Nephron progenitor cell (in vitro differentiated cells): Measurements from ENCODE around the gene BRDT.

Experiments
- DNase-seq: peaks from one replicate; pipeline ENCODE4 v3.0.0; 2021
- H3K27ac Mint-ChIP-seq: 2 replicates; pipeline ENCODE4 v1.8.0; 2021; ENCODE audit warnings: mild to moderate bottlenecking, moderate library complexity, mixed read lengths
- H3K27me3 Mint-ChIP-seq: 2 replicates; pipeline ENCODE4 v1.8.0; 2021; ENCODE audit warnings: mild to moderate bottlenecking, low read depth, mixed read lengths; ENCODE audit not compliant: poor library complexity
- H3K36me3 Mint-ChIP-seq: 2 replicates; pipeline ENCODE4 v1.8.0; 2021; ENCODE audit warnings: low read depth, mixed read lengths
- H3K4me1 Mint-ChIP-seq: 2 replicates; pipeline ENCODE4 v1.8.0; 2021; ENCODE audit warnings: mixed read lengths
- H3K4me3 Mint-ChIP-seq: 2 replicates; pipeline ENCODE4 v1.8.0; 2021; ENCODE audit warnings: mild to moderate bottlenecking, moderate library complexity, mixed read lengths
- H3K9me3 Mint-ChIP-seq: 2 replicates; pipeline ENCODE4 v1.8.0; 2021; ENCODE audit warnings: mild to moderate bottlenecking, moderate library complexity, mixed read lengths
- TF ChIP-seq, protein P1 (sequence below): fragments of 200-600 bp; sonication (generic); IDR thresholded peaks from 2 replicates; pipeline ENCODE4 v1.5.0; 2021; ENCODE audit warnings: antibody characterized with exemption

The BRDT gene

DNA sequence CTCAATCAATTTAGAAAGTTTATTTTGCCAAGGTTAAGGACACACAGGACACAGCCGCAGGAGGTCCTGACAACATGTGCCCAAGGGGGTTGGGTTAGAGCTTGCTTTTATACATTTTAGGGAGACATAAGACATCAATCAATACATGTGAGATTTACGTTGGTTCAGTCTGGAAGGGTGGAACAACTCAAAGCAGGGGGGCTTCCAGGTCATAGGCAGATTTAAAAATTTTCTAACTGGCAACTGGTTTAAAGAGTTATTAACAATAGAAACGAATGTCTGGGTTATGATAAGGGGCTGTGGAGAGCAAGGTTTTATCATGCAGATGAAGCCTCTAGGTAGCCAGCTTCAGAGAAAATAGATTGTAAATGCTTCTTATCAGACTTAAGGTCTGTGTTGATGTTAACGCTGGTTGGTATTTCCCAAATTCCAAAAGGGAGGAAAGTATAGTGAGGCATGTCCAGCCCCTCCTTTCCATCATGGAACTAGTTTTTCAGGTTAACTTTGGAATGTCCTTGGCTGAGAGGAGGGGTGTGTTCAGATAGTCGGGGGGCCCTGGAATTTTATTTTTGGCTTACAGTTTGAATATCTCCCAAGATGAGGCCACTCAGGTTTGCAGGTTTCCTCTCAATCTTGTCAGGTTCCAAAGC, 32.3 kb upstream of the BRDT start:
- H3K9me3 Mint-ChIP-seq: no peaks in the 10 kb centered on the region
- no peaks in the 10 kb centered on the region for H3K4me1 Mint-ChIP-seq
- TF ChIP-seq, protein P1, sequence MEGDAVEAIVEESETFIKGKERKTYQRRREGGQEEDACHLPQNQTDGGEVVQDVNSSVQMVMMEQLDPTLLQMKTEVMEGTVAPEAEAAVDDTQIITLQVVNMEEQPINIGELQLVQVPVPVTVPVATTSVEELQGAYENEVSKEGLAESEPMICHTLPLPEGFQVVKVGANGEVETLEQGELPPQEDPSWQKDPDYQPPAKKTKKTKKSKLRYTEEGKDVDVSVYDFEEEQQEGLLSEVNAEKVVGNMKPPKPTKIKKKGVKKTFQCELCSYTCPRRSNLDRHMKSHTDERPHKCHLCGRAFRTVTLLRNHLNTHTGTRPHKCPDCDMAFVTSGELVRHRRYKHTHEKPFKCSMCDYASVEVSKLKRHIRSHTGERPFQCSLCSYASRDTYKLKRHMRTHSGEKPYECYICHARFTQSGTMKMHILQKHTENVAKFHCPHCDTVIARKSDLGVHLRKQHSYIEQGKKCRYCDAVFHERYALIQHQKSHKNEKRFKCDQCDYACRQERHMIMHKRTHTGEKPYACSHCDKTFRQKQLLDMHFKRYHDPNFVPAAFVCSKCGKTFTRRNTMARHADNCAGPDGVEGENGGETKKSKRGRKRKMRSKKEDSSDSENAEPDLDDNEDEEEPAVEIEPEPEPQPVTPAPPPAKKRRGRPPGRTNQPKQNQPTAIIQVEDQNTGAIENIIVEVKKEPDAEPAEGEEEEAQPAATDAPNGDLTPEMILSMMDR: no peak
- no peak overlapping the region for H3K27ac Mint-ChIP-seq
- no peaks in the 10 kb centered on the region for H3K36me3 Mint-ChIP-seq
- H3K4me3 Mint-ChIP-seq: no peak overlapping the region
- no peak for DNase-seq
- peaks cover 3% of the 10 kb centered on the region for H3K27me3 Mint-ChIP-seq

DNA sequence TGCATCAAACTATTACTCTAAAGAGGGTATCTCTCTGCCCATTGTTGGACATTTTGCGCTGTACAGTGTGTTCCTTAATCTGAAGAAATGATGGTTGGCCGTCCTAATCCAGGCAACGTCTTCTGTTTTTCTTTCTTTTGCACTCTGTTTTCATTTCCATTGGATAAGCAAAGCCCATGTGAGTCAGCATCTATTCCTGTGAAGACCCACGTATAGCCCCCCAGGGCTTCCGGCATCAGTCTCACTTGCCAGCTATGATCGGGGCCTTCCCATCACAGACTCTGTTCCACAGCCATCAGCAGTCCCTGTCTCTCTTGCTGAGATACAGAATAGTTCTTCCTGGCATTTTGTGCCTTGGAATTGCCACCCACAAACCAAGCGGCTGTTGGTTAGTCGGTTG, 29.2 kb upstream of the BRDT start:
- Mint-ChIP-seq H3K36me3 (no peaks in the 10 kb centered on the region), H3K4me1 (no peaks in the 10 kb centered on the region), H3K4me3 (no peak overlapping the region), H3K9me3 (no peaks in the 10 kb centered on the region), H3K27me3 (peaks cover 4% of the 10 kb centered on the region), H3K27ac (no peak overlapping the region)
- DNase-seq: no peak
- TF ChIP-seq, protein P1: no peak

DNA sequence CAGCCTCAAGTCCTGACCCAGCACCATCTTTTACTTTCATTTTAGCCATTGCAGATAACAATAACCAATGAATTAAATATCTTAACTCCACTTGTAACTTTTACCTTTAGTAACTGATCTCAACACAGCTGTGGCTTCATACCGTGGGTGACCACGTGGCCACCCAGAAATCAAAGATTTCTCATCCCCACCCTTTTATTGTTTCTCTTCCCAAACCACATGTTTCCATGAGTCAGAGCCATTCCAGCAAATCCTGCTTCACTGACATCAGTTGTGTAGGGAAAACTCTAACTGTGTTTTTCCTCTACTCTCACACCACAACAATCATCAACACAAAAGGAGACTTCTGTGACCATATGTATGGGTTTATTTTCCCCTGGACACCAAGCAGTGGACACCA, 25.1 kb upstream of the BRDT start:
- no peaks in the 10 kb centered on the region for H3K9me3 Mint-ChIP-seq
- peaks cover 4% of the 10 kb centered on the region for H3K27me3 Mint-ChIP-seq
- H3K36me3 Mint-ChIP-seq: no peaks in the 10 kb centered on the region
- peaks cover 2% of the 10 kb centered on the region for H3K4me1 Mint-ChIP-seq
- H3K27ac Mint-ChIP-seq: no peak overlapping the region
- H3K4me3 Mint-ChIP-seq: no peak overlapping the region
- TF ChIP-seq, protein P1: no peak
- DNase-seq: no peak

DNA sequence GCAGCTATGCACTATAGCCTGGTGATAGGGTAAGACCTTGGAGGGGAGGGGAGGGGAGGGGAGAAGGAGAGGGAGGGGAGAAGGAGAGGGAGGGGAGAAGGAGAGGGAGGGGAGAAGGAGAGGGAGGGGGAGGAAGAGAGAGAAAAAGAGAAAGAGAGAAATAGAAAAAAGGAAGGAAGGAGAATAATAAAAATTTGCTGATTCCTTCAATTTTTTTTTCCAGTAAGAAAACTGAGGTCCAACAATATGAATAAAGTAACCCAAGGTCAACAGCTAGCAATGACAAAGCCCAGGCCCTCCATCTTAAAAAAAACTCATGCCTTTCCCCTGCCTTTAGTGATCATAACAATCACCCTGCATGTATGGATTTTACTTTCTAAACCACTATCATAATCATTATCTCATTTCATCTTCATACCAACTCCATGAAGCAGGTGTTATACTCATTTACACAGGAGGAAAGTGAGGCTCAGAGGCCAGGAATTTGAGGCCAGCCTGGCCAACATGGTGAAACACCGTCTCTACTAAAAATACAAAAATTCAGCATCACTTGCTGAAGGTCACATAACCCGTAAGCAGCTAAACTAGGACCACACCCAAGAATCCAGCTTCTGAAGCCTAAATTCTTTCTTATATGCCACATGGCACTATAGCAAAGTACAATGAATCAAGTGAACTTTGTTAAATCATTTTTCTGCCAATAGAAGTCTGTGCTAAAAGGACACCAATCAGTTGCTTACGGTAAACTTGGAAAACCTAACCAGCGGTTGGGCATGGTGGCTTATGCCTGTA, 23.4 kb upstream of the BRDT start:
- Mint-ChIP-seq H3K27ac (no peak overlapping the region), H3K4me1 (peaks cover 6% of the 10 kb centered on the region), H3K4me3 (no peak overlapping the region), H3K9me3 (no peaks in the 10 kb centered on the region), H3K27me3 (peaks cover 4% of the 10 kb centered on the region), H3K36me3 (no peaks in the 10 kb centered on the region)
- no peak for DNase-seq
- TF ChIP-seq, protein P1: no peak

DNA sequence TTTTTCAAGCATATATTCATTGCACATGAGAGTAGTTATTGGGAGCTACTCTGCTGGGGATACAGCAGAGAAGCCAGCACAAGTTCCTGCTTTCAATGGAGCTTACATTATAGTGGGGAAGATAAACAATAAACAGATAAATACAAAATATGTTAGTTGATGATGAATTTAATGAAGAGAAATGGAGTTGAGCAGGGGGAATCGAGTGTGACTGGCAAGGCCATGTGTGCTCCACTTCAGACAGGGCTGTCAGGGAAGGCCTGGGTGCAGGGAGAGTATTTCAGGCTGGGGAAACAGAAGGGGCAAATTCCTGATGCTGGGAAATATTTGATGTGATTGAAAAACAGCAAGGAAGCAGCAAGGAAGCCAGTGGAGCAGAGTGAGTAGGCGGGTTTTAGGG, 21.2 kb upstream of the BRDT start:
- Mint-ChIP-seq H3K27ac (peak overlapping the region; percentile 92), H3K4me3 (no peak overlapping the region), H3K27me3 (no peaks in the 10 kb centered on the region), H3K4me1 (peaks cover 6% of the 10 kb centered on the region), H3K9me3 (no peaks in the 10 kb centered on the region), H3K36me3 (no peaks in the 10 kb centered on the region)
- TF ChIP-seq, protein P1: no peak
- no peak for DNase-seq
